SK-MEL-5 (cell line): ENCODE results near the gene MRPL2. TPM values are rescaled to one million over a fixed set of nuclear protein-coding genes. Genes with fewer than 3 reads are reported as not detected.

ENCODE experiments used
- DNase-seq: peaks from one replicate; pipeline ENCODE4 v3.0.0-alpha.2; 2016; ENCODE audit warnings: low read depth, low spot score
- in situ Hi-C: cut with HindIII; loops from 2 replicates; pipeline ENCODE4 v1.10.0; 2016; ENCODE audit warnings: low sequenced_read_pairs, high pct_unique_total_duplicates, low pct_unique_long_range_greater_than_20kb
- total RNA-seq: library from RNA; depleted of rRNA; stranded (reverse); fragments of >200 nt; shearing (Covaris generic); gene quantifications from 2 replicates; pipeline ENCODE4 v1.2.3, GENCODE V29; 2014

Gene MRPL2
- total RNA-seq, 1 experiment from 2014 or later = 51.9 TPM

- no peak for DNase-seq
- in situ Hi-C loops = no loop called here
These were observed 22.0 kb downstream of the MRPL2 start for GRCh38 chr6:43037197-43037596.

GRCh38 chr6:43036712-43037111 is 22.5 kb downstream of the MRPL2 start:
- DNase-seq = no peak
- in situ Hi-C loops = no loop called here

GRCh38 chr6:43035495-43036194 is 23.6 kb downstream of the MRPL2 start:
- in situ Hi-C loops = no loop called here

GRCh38 chr6:43034190-43034525 is 25.1 kb downstream of the MRPL2 start:
- in situ Hi-C loops = no loop called here
- DNase-seq = no peak

More at GRCh38 chr6:43035495-43036194, 23.6 kb downstream of the MRPL2 start:
- DNase-seq = no peak

GRCh38 chr6:43033496-43034189 is 25.6 kb downstream of the MRPL2 start:
- no peak for DNase-seq

GRCh38 chr6:43032326-43032725 is 26.9 kb downstream of the MRPL2 start:
- in situ Hi-C loops = no loop called here
- no peak for DNase-seq

More at GRCh38 chr6:43033496-43034189, 25.6 kb downstream of the MRPL2 start:
- in situ Hi-C loops = no loop called here

GRCh38 chr6:43029120-43029519 is 30.1 kb downstream of the MRPL2 start:
- in situ Hi-C loops = no loop called here
- no peak for DNase-seq

GRCh38 chr6:43026365-43026764 is 32.9 kb downstream of the MRPL2 start:
- in situ Hi-C loops = no loop called here
- DNase-seq = no peak

- in situ Hi-C loops = no loop called here
- no peak for DNase-seq
These were observed 34.8 kb downstream of the MRPL2 start for GRCh38 chr6:43024436-43024835.

GRCh38 chr6:43021270-43022047 is 37.8 kb downstream of the MRPL2 start, which contains the start of gene RRP36:
TSS of gene RRP36 (plus strand) at chr6:43021623. CDS start at chr6:43021655, 32 bp downstream.
- in situ Hi-C loops = no loop called here
- peak; percentile 71 for DNase-seq

- DNase-seq = no peak
- in situ Hi-C loops = no loop called here
These were observed 38.4 kb downstream of the MRPL2 start for GRCh38 chr6:43020847-43021246.

GRCh38 chr6:43020052-43020705 is 39.1 kb downstream of the MRPL2 start:
- in situ Hi-C loops = no loop called here
- DNase-seq = no peak

GRCh38 chr6:43019152-43019551 is 40.1 kb downstream of the MRPL2 start:
- in situ Hi-C loops = no loop called here

GRCh38 chr6:43016943-43017334 is 42.3 kb downstream of the MRPL2 start:
- in situ Hi-C loops = no loop called here
- no peak for DNase-seq

More at GRCh38 chr6:43019152-43019551, 40.1 kb downstream of the MRPL2 start:
- no peak for DNase-seq

- in situ Hi-C loops = no loop called here
These were observed 42.9 kb downstream of the MRPL2 start for GRCh38 chr6:43016176-43016942.

GRCh38 chr6:43014434-43014909 is 44.8 kb downstream of the MRPL2 start:
- DNase-seq = no peak

More at GRCh38 chr6:43016176-43016942, 42.9 kb downstream of the MRPL2 start:
- DNase-seq = no peak

GRCh38 chr6:43013843-43014433 is 45.3 kb downstream of the MRPL2 start, which contains the start of the genes KLHDC3 and MEA1:
TSS of gene KLHDC3 (plus strand) at chr6:43014249. CDS start at chr6:43017193, 2,944 bp downstream.
TSS of gene MEA1 (minus strand) at chr6:43013946. CDS start at chr6:43013813, 133 bp downstream.
- in situ Hi-C loops = no loop called here

More at GRCh38 chr6:43014434-43014909, 44.8 kb downstream of the MRPL2 start:
- in situ Hi-C loops = no loop called here

More at GRCh38 chr6:43013843-43014433, 45.3 kb downstream of the MRPL2 start, which contains the start of the genes KLHDC3 and MEA1:
- peak; percentile 100 for DNase-seq
